HG02571 (cell line): ENCODE measurements around the gene TRMT6.

Source experiments
- ATAC-seq: cut with Tn5 transposase; IDR thresholded peaks from one replicate; pipeline ENCODE4 v1.9.1; 2021; ENCODE audit warnings: mild to moderate bottlenecking, moderate library complexity; ENCODE audit not compliant: unreplicated experiment

Gene TRMT6

GRCh38 chr20:5949943-5950270 lies 426 bp downstream of the TRMT6 start:
- no peak for ATAC-seq

- ATAC-seq: no peak
These were observed 3.1 kb downstream of the TRMT6 start for GRCh38 chr20:5947276-5947675.

GRCh38 chr20:5945963-5946362 lies 4.4 kb downstream of the TRMT6 start:
- no peak for ATAC-seq

- no peak for ATAC-seq
These were observed 11.8 kb downstream of the TRMT6 start for GRCh38 chr20:5938456-5939029.

- no peak for ATAC-seq
These were observed 14.1 kb downstream of the TRMT6 start for GRCh38 chr20:5936238-5936637.

- no peak for ATAC-seq
These were observed 14.9 kb downstream of the TRMT6 start for GRCh38 chr20:5935384-5935783.

- ATAC-seq: no peak
These were observed 16.4 kb downstream of the TRMT6 start for GRCh38 chr20:5933802-5934436.

GRCh38 chr20:5932796-5933195 lies 17.5 kb downstream of the TRMT6 start:
- no peak for ATAC-seq

GRCh38 chr20:5931411-5931810 lies 18.9 kb downstream of the TRMT6 start:
- ATAC-seq: no peak

- ATAC-seq: no peak
These were observed 21.3 kb downstream of the TRMT6 start for GRCh38 chr20:5928836-5929715.

GRCh38 chr20:5927749-5928462 lies 22.4 kb downstream of the TRMT6 start:
- ATAC-seq: no peak

- ATAC-seq: no peak
These were observed 24.8 kb downstream of the TRMT6 start for GRCh38 chr20:5925551-5925950.

- ATAC-seq: no peak
These were observed 26.8 kb downstream of the TRMT6 start for GRCh38 chr20:5923493-5923892.

GRCh38 chr20:5920581-5920980 lies 29.8 kb downstream of the TRMT6 start:
- no peak for ATAC-seq

- no peak for ATAC-seq
These were observed 30.4 kb downstream of the TRMT6 start for GRCh38 chr20:5919626-5920544.

- ATAC-seq: no peak
These were observed 31.3 kb downstream of the TRMT6 start for GRCh38 chr20:5918856-5919625.

GRCh38 chr20:5914859-5915258 lies 35.5 kb downstream of the TRMT6 start:
- no peak for ATAC-seq

GRCh38 chr20:5913166-5913565 lies 37.2 kb downstream of the TRMT6 start:
- no peak for ATAC-seq

GRCh38 chr20:5910186-5910585 lies 40.1 kb downstream of the TRMT6 start:
- no peak for ATAC-seq

GRCh38 chr20:5908981-5909380 lies 41.4 kb downstream of the TRMT6 start:
- no peak for ATAC-seq
